GM23338 (cell line): Measurements from ENCODE around the gene BRD3. TPM values are rescaled to one million over a fixed set of nuclear protein-coding genes. Genes with fewer than 3 reads are reported as not detected.

Experiments
- ATAC-seq: fragments of 200-7000 bp; cut with Tn5 transposase; 3 replicates; pipeline ENCODE4 v1.9.1; 2020
- DNase-seq: peaks from one replicate; pipeline ENCODE4 v3.0.0-alpha.2; 2015; ENCODE audit warnings: low spot score
- H2AFZ ChIP-seq: fragments of 200-600 bp; sonication (generic); 2 replicates; pipeline ENCODE4 v1.8.0; 2016; ENCODE audit warnings: antibody characterized with exemption, mild to moderate bottlenecking, moderate library complexity
- H3F3A ChIP-seq: fragments of 200-600 bp; sonication (generic); replicated peaks from 2 replicates; pipeline ENCODE4 v1.8.0; 2017; ENCODE audit warnings: antibody characterized with exemption, mixed run types, low read depth
- H3K27ac ChIP-seq: fragments of 200-600 bp; sonication (generic); 2 replicates; pipeline ENCODE4 v1.6.1; 2016; ENCODE audit warnings: low read depth
- H3K27me3 ChIP-seq: fragments of 200-600 bp; sonication (generic); 2 replicates; pipeline ENCODE4 v1.8.0; 2016; ENCODE audit warnings: mild to moderate bottlenecking, mixed run types, moderate library complexity; ENCODE audit not compliant: insufficient read depth
- H3K36me3 ChIP-seq: fragments of 200-600 bp; sonication (generic); 2 replicates; pipeline ENCODE4 v1.8.0; 2016; ENCODE audit warnings: mild to moderate bottlenecking; ENCODE audit not compliant: insufficient read depth
- H3K4me1 ChIP-seq: fragments of 200-600 bp; sonication (generic); 2 replicates; pipeline ENCODE4 v1.8.0; 2016; ENCODE audit warnings: mild to moderate bottlenecking, moderate library complexity; ENCODE audit not compliant: insufficient read depth
- H3K4me2 ChIP-seq: fragments of 200-600 bp; sonication (generic); 2 replicates; pipeline ENCODE4 v1.7.1; 2017; ENCODE audit warnings: mixed run types
- H3K4me3 ChIP-seq: fragments of 200-600 bp; sonication (generic); 2 replicates; pipeline ENCODE4 v1.6.1; 2016; ENCODE audit warnings: mixed run types
- H3K79me2 ChIP-seq: fragments of 200-600 bp; sonication (generic); replicated peaks from 2 replicates; pipeline ENCODE4 v1.8.0; 2017; ENCODE audit warnings: mild to moderate bottlenecking; ENCODE audit not compliant: insufficient read depth
- H3K9me2 ChIP-seq: fragments of 200-600 bp; sonication (generic); 2 replicates; pipeline ENCODE4 v1.8.0; 2017; ENCODE audit not compliant: insufficient read depth
- H4K20me1 ChIP-seq: fragments of 200-600 bp; sonication (generic); replicated peaks from 2 replicates; pipeline ENCODE4 v1.8.0; 2017; ENCODE audit warnings: mild to moderate bottlenecking; ENCODE audit not compliant: insufficient read depth
- H3K27ac Mint-ChIP-seq: 2 replicates; pipeline ENCODE4 v1.8.0; 2020; ENCODE audit warnings: inconsistent platforms, mild to moderate bottlenecking, moderate library complexity, mixed read lengths
- H3K27me3 Mint-ChIP-seq: 3 replicates; pipeline ENCODE4 v1.8.0; 2022; ENCODE audit warnings: low read depth, mild to moderate bottlenecking, moderate library complexity, mixed read lengths, inconsistent platforms; ENCODE audit not compliant: insufficient read depth, poor library complexity
- H3K36me3 Mint-ChIP-seq: 3 replicates; pipeline ENCODE4 v1.8.0; 2021; ENCODE audit warnings: low read depth, mild to moderate bottlenecking, inconsistent platforms, moderate library complexity, mixed read lengths
- H3K4me1 Mint-ChIP-seq: 3 replicates; pipeline ENCODE4 v1.8.0; 2020; ENCODE audit warnings: mild to moderate bottlenecking, inconsistent platforms, mixed read lengths
- H3K4me3 Mint-ChIP-seq: 3 replicates; pipeline ENCODE4 v1.8.0; 2021; ENCODE audit warnings: moderate library complexity, mild to moderate bottlenecking, inconsistent platforms, mixed read lengths
- H3K9me3 Mint-ChIP-seq: 3 replicates; pipeline ENCODE4 v1.8.0; 2020; ENCODE audit warnings: moderate library complexity, mild to moderate bottlenecking, inconsistent platforms, mixed read lengths
- EZH2 ChIP-seq: fragments of 200-600 bp; sonication (generic); IDR thresholded peaks from one replicate; pipeline ENCODE4 v1.8.0; 2017; ENCODE audit warnings: antibody characterized with exemption, mild to moderate bottlenecking, low read depth; ENCODE audit not compliant: unreplicated experiment
- NANOG ChIP-seq: IDR thresholded peaks from 2 replicates; pipeline ENCODE4 v1.6.1; 2016; ENCODE audit warnings: antibody characterized with exemption, borderline replicate concordance
- POLR2AphosphoS5 ChIP-seq: IDR thresholded peaks from 2 replicates; pipeline ENCODE4 v1.6.1; 2016; ENCODE audit warnings: antibody characterized with exemption, low read depth
- ZNF114 ChIP-seq: fragments of 250-450 bp; sonication (Bioruptor Pico); IDR thresholded peaks from 2 replicates; pipeline ENCODE4 v1.5.0; 2020; ENCODE audit warnings: mild to moderate bottlenecking, moderate library complexity
- polyA plus RNA-seq: library from polyadenylated mRNA; unstranded; fragments of >200 nt; fragmentation: Nextera tagmentation; extraction: Ambion mirVana; gene quantifications from 2 replicates; pipeline ENCODE4 v1.2.1, GENCODE V29; 2016
- total RNA-seq: library from RNA; depleted of rRNA; stranded (reverse); fragments of >200 nt; shearing (Covaris generic); gene quantifications from 2 replicates; pipeline ENCODE4 v1.2.3, GENCODE V29; 2014
- TF ChIP-seq, protein P1 (sequence below): fragments of 250-450 bp; sonication (Bioruptor Pico); IDR thresholded peaks from 2 replicates; pipeline ENCODE4 v1.5.0; 2020; ENCODE audit warnings: mild to moderate bottlenecking, moderate library complexity

BRD3 gene
- total and polyA plus RNA-seq, 2 experiments from 2014 or later, result 46.0 to 88.0 TPM

DNA sequence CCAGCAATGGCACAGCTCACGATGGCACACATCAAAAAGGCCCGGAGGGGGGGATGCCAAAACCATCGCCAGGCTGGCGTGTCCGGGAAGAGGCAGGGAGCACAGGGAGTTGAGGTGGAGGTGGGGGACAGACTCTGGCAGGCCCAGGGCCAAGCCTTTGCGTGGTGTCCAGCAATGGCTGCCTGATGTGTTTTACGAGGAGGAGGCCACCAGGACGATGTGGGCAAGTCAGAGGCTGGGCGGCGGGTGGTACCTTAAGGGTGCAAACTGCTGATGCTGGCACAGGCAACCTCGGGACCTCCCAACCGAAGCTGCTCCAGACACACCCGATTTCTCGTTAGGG, 80.4 kb downstream of the BRD3 start (continued):
- TF ChIP-seq, protein P1, sequence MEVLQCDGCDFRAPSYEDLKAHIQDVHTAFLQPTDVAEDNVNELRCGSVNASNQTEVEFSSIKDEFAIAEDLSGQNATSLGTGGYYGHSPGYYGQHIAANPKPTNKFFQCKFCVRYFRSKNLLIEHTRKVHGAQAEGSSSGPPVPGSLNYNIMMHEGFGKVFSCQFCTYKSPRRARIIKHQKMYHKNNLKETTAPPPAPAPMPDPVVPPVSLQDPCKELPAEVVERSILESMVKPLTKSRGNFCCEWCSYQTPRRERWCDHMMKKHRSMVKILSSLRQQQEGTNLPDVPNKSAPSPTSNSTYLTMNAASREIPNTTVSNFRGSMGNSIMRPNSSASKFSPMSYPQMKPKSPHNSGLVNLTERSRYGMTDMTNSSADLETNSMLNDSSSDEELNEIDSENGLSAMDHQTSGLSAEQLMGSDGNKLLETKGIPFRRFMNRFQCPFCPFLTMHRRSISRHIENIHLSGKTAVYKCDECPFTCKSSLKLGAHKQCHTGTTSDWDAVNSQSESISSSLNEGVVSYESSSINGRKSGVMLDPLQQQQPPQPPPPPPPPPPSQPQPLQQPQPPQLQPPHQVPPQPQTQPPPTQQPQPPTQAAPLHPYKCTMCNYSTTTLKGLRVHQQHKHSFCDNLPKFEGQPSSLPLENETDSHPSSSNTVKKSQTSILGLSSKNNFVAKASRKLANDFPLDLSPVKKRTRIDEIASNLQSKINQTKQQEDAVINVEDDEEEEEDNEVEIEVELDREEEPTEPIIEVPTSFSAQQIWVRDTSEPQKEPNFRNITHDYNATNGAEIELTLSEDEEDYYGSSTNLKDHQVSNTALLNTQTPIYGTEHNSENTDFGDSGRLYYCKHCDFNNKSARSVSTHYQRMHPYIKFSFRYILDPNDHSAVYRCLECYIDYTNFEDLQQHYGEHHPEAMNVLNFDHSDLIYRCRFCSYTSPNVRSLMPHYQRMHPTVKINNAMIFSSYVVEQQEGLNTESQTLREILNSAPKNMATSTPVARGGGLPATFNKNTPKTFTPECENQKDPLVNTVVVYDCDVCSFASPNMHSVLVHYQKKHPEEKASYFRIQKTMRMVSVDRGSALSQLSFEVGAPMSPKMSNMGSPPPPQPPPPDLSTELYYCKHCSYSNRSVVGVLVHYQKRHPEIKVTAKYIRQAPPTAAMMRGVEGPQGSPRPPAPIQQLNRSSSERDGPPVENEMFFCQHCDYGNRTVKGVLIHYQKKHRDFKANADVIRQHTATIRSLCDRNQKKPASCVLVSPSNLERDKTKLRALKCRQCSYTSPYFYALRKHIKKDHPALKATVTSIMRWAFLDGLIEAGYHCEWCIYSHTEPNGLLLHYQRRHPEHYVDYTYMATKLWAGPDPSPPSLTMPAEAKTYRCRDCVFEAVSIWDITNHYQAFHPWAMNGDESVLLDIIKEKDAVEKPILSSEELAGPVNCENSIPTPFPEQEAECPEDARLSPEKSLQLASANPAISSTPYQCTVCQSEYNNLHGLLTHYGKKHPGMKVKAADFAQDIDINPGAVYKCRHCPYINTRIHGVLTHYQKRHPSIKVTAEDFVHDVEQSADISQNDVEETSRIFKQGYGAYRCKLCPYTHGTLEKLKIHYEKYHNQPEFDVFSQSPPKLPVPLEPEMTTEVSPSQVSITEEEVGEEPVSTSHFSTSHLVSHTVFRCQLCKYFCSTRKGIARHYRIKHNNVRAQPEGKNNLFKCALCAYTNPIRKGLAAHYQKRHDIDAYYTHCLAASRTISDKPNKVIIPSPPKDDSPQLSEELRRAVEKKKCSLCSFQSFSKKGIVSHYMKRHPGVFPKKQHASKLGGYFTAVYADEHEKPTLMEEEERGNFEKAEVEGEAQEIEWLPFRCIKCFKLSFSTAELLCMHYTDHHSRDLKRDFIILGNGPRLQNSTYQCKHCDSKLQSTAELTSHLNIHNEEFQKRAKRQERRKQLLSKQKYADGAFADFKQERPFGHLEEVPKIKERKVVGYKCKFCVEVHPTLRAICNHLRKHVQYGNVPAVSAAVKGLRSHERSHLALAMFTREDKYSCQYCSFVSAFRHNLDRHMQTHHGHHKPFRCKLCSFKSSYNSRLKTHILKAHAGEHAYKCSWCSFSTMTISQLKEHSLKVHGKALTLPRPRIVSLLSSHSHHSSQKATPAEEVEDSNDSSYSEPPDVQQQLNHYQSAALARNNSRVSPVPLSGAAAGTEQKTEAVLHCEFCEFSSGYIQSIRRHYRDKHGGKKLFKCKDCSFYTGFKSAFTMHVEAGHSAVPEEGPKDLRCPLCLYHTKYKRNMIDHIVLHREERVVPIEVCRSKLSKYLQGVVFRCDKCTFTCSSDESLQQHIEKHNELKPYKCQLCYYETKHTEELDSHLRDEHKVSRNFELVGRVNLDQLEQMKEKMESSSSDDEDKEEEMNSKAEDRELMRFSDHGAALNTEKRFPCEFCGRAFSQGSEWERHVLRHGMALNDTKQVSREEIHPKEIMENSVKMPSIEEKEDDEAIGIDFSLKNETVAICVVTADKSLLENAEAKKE, result no peak

DNA sequence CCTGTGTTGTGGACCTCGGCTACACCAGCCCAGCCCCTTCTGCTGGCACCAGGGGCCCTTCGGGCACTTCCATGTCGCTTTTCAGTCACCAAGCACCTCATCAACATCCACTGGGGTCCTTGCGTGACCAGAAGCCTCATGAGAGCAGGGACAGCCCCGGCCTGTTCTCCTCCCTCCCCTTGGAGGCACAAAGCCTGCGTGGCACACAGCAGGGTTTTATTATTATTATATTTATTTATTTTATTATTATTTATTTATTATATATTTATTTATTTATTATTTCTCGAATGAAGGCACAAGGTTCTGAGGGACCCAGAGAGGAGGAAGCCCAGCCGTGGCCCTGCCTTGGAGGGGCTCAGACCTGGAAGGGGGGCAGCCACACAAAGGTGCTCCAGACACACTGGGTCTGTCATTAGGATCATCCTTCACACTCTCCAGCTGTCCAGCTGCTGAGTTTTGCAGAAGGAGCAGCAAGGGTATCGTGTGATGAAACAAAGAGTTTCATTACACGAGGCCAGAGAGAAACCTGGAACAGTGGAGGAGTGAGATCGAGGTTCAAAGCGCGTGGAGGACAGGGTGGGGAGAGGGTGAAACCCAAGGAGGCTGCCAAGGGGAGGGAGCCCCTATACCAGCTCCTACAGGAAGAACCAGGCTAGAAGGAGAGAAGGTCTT, 80.9 kb downstream of the BRD3 start:
- Mint-ChIP-seq H3K36me3 (no peaks in the 10 kb centered on the region; the same call in 2 of the 3 replicates), H3K9me3 (no peaks in the 10 kb centered on the region), H3K27me3 (peaks cover 9% of the 10 kb centered on the region), H3K27ac (no peak overlapping the region), H3K4me3 (no peak overlapping the region), H3K4me1 (peaks cover 40% of the 10 kb centered on the region)
- H3K79me2 ChIP-seq, result peaks cover 92% of the 10 kb centered on the region
- no peak overlapping the region for H3K4me3 ChIP-seq
- no peak overlapping the region for H3K4me2 ChIP-seq
- no peaks in the 10 kb centered on the region for H3K27me3 ChIP-seq
- peaks cover 7% of the 10 kb centered on the region; the same call in 1 of the 2 replicates for H3K4me1 ChIP-seq
- 0 out of 2 replicates have a peak, but pooled peaks cover 4% of the 10 kb centered on the region for H3F3A ChIP-seq
- ATAC-seq, result no peak
- DNase-seq, result no peak
- no peaks in the 10 kb centered on the region for H3K9me2 ChIP-seq
- H3K27ac ChIP-seq, result no peak overlapping the region
- no peak overlapping the region for H2AFZ ChIP-seq
- H3K36me3 ChIP-seq, result no peaks in the 10 kb centered on the region
- peaks cover 4% of the 10 kb centered on the region; the same call in 1 of the 2 replicates for H4K20me1 ChIP-seq
- no peak for TF ChIP-seq POLR2AphosphoS5
- TF ChIP-seq, protein P1, result no peak
- TF ChIP-seq EZH2, result no peak
- no peak for TF ChIP-seq ZNF114
- TF ChIP-seq NANOG, result no peak
